Measurements from ENCODE around the gene FTO. TPM values are rescaled to one million over a fixed set of nuclear protein-coding genes. Genes with fewer than 3 reads are reported as not detected.

Gene FTO
- polyA plus RNA-seq, 2 of the 4 experiments (the other 2 are of a cell fraction) = 48.7 to 101 TPM

DNA sequence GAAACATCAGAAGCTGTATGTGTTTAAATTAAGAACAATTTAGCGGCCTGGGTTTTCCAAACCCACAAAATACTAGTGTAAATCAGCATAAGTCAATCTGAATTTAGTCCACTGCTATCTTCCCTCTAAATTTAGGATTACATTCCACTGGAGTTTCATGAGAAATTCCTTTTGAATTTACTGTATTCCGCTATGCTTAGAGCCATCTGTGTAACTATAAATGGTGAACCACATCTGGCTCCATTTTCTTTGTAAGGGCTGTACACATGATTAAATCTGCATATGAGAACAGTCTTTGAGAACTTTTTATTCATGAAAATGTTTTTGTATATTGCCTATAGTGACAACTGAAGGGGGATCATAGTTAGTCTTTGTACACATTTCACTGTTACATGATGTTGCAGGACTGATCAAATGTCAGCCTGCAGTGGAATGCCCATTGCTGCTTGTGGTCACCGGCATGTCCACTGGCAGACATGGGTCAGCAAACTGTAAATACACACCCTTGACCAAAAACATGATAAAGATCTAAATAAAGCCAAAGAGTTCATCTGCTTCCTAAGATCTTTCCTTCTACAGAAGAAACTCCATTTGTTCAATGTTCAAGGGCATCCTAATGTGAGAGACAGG, 37.1 kb upstream of the FTO start:
- DNase-seq (ENCODE audit: low read depth in 1 of 2, low spot score in 1 of 2) = no peak
- H3K9me3 ChIP-seq = no peaks in the 10 kb centered on the region
- ATAC-seq = no peak
- TF ChIP-seq RNF2 (IDR thresholded peaks at IDR 0.05; ENCODE audit: borderline replicate concordance, low read depth) (no peak), TFCP2L1 (CRISPR knock-in tag; IDR thresholded peaks at IDR 0.05) (no peak), ZC3H11A (IDR thresholded peaks at IDR 0.05) (no peak), HES2 (IDR thresholded peaks at IDR 0.05) (no peak), HOXA7 (CRISPR knock-in tag; IDR thresholded peaks at IDR 0.05) (no peak), PHF8 (IDR thresholded peaks at IDR 0.05; ENCODE audit: borderline replicate concordance, low read depth) (no peak), RAD21 (conservative IDR thresholded peaks at IDR 0.05 in 1 of 2, IDR thresholded peaks at IDR 0.05 in 1 of 2) (no peak), POLR2A (IDR thresholded peaks at IDR 0.05; ENCODE audit: low read length) (no peak), ZNF302 (CRISPR knock-in tag; IDR thresholded peaks at IDR 0.05) (no peak), EP300 (IDR thresholded peaks at IDR 0.05) (no peak), NFE2L2 (conservative IDR thresholded peaks at IDR 0.05; ENCODE audit: low read length) (no peak), HOXB5 (CRISPR knock-in tag; IDR thresholded peaks at IDR 0.05) (no peak), MAX (IDR thresholded peaks at IDR 0.05) (no peak), ZSCAN20 (CRISPR knock-in tag; IDR thresholded peaks at IDR 0.05) (no peak), BHLHE40 (IDR thresholded peaks at IDR 0.05; ENCODE audit: low read depth, low read length) (no peak)
- TF ChIP-seq, protein P1, sequence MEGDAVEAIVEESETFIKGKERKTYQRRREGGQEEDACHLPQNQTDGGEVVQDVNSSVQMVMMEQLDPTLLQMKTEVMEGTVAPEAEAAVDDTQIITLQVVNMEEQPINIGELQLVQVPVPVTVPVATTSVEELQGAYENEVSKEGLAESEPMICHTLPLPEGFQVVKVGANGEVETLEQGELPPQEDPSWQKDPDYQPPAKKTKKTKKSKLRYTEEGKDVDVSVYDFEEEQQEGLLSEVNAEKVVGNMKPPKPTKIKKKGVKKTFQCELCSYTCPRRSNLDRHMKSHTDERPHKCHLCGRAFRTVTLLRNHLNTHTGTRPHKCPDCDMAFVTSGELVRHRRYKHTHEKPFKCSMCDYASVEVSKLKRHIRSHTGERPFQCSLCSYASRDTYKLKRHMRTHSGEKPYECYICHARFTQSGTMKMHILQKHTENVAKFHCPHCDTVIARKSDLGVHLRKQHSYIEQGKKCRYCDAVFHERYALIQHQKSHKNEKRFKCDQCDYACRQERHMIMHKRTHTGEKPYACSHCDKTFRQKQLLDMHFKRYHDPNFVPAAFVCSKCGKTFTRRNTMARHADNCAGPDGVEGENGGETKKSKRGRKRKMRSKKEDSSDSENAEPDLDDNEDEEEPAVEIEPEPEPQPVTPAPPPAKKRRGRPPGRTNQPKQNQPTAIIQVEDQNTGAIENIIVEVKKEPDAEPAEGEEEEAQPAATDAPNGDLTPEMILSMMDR (IDR thresholded peaks at IDR 0.05) = no peak
- no peak overlapping the region for H3K4me2 ChIP-seq
- POLR2A ChIA-PET = no interaction called here
- peaks cover 10% of the 10 kb centered on the region; the same call in 2 of the 3 replicates for H3K4me1 ChIP-seq
- H3K4me3 ChIP-seq = no peak overlapping the region
- CTCF ChIA-PET = no interaction called here
- FAIRE-seq = no peak
- 86% methylated on average over 3 of the region's 3 CpGs for WGBS (ENCODE audit: missing lambda C conversion rate)
- H3K27ac ChIP-seq = no peak overlapping the region

DNA sequence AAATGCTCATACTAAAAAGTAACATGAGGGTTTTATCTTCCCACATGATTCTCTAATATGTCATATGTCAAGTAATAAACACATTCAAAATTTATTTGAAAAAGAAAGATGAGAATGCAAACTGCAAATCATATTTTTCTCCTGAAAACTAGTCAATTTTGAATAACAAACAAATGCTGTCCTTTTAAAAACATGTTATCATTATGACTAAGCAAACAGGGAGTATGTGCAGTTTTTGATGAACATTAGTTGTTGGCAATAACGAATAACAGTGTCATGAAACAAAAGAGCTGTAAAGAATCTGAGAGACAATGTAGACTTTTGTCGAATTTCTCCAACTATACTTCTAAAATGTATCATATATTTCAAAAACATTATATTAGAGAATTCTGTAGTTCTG, 35.1 kb upstream of the FTO start:
- TF ChIP-seq, protein P2, sequence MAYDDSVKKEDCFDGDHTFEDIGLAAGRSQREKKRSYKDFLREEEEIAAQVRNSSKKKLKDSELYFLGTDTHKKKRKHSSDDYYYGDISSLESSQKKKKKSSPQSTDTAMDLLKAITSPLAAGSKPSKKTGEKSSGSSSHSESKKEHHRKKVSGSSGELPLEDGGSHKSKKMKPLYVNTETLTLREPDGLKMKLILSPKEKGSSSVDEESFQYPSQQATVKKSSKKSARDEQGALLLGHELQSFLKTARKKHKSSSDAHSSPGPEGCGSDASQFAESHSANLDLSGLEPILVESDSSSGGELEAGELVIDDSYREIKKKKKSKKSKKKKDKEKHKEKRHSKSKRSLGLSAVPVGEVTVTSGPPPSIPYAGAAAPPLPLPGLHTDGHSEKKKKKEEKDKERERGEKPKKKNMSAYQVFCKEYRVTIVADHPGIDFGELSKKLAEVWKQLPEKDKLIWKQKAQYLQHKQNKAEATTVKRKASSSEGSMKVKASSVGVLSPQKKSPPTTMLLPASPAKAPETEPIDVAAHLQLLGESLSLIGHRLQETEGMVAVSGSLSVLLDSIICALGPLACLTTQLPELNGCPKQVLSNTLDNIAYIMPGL (CRISPR knock-in tag; IDR thresholded peaks at IDR 0.05; ENCODE audit: borderline replicate concordance) = no peak
- TF ChIP-seq NFE2L2 (conservative IDR thresholded peaks at IDR 0.05; ENCODE audit: low read length) (no peak), HDAC2 (IDR thresholded peaks at IDR 0.05) (no peak), PHF8 (IDR thresholded peaks at IDR 0.05; ENCODE audit: borderline replicate concordance, low read depth) (no peak), GATA3 (IDR thresholded peaks at IDR 0.05; ENCODE audit: borderline replicate concordance) (no peak), SMC3 (IDR thresholded peaks at IDR 0.05) (no peak), CBX2 (IDR thresholded peaks at IDR 0.05; ENCODE audit: borderline replicate concordance, low read depth) (no peak), ESRRA (IDR thresholded peaks at IDR 0.05; ENCODE audit: borderline replicate concordance, low read length) (no peak), TFCP2L1 (CRISPR knock-in tag; IDR thresholded peaks at IDR 0.05) (no peak), FOSB (CRISPR knock-in tag; IDR thresholded peaks at IDR 0.05) (no peak)
- no peaks in the 10 kb centered on the region for H3K9me3 ChIP-seq
- FAIRE-seq (no peak), DNase-seq (ENCODE audit: low read depth in 1 of 2, low spot score in 1 of 2) (no peak), ATAC-seq (no peak)
- WGBS (ENCODE audit: missing lambda C conversion rate) = 80% methylated on average over 2 of the region's 2 CpGs
- H3K27ac ChIP-seq = no peak overlapping the region
- ChIA-PET CTCF (no interaction called here), POLR2A (no interaction called here)
- no peak overlapping the region for H3K4me3 ChIP-seq
- H3K4me2 ChIP-seq = no peak overlapping the region
- H3K4me1 ChIP-seq = peaks cover 20% of the 10 kb centered on the region; the same call in 2 of the 3 replicates

Measured in A549 (cell line).